ENCODE measurements around the gene DNTT.
A peak's percentile ranks its signal among the peaks of the same experiment; 100 is the strongest.

The DNTT gene

DNA sequence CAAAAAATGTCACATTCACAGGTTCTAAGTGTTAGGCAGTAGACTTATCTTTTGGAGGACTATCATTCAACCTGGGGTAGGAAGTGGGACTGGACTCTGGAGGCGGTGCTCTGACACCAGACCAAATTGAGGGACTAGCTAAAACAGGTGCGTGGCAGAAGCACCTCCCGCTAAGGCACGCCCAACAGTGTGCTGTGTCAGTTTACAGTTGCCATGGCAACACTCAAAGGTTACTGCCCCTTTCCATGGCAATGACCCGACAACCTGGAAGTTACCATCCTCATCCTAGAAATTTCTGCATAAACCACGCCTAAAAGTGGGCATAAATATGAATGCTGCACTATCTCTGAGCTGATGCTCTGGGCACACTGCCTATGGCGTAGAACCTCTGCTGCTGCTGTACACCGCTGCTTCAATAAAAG is 18.9 kb upstream of the DNTT start:
- ChIA-PET CTCF (interaction anchor here (0.8 kb wide), 1 partner anchor 57 kb away, joined by 3 read pairs; no protein-coding TSS in a partner anchor), POLR2A (no interaction called here)
- no peak for DNase-seq (ENCODE audit: extremely low spot score)
- TF ChIP-seq CTBP1 (IDR thresholded peaks at IDR 0.05; ENCODE audit: borderline replicate concordance): no peak
- no peak for TF ChIP-seq ELF4 (IDR thresholded peaks at IDR 0.05)
- TF ChIP-seq SUZ12 (IDR thresholded peaks at IDR 0.05): no peak
- no peak for TF ChIP-seq BHLHE40 (IDR thresholded peaks at IDR 0.05; ENCODE audit: borderline replicate concordance)
- TF ChIP-seq PKNOX1 (IDR thresholded peaks at IDR 0.05): no peak
- TF ChIP-seq NFRKB (IDR thresholded peaks at IDR 0.05): no peak
- no peak for TF ChIP-seq L3MBTL2 (conservative IDR thresholded peaks at IDR 0.05)
- no peak for TF ChIP-seq SP1 (IDR thresholded peaks at IDR 0.05)
- no peak for TF ChIP-seq TARDBP (IDR thresholded peaks at IDR 0.05)
- no peak for TF ChIP-seq ZNF384 (IDR thresholded peaks at IDR 0.05)
- no peak for TF ChIP-seq LEF1 (IDR thresholded peaks at IDR 0.05; ENCODE audit: borderline replicate concordance)
- TF ChIP-seq ARNT (IDR thresholded peaks at IDR 0.05): no peak
- TF ChIP-seq HDGF (IDR thresholded peaks at IDR 0.05; ENCODE audit: borderline replicate concordance): no peak
- TF ChIP-seq FOXA1 (IDR thresholded peaks at IDR 0.05): no peak
- TF ChIP-seq FOXK2 (IDR thresholded peaks at IDR 0.05): no peak
- TF ChIP-seq FOXM1 (IDR thresholded peaks at IDR 0.05; ENCODE audit: borderline replicate concordance): no peak

DNA sequence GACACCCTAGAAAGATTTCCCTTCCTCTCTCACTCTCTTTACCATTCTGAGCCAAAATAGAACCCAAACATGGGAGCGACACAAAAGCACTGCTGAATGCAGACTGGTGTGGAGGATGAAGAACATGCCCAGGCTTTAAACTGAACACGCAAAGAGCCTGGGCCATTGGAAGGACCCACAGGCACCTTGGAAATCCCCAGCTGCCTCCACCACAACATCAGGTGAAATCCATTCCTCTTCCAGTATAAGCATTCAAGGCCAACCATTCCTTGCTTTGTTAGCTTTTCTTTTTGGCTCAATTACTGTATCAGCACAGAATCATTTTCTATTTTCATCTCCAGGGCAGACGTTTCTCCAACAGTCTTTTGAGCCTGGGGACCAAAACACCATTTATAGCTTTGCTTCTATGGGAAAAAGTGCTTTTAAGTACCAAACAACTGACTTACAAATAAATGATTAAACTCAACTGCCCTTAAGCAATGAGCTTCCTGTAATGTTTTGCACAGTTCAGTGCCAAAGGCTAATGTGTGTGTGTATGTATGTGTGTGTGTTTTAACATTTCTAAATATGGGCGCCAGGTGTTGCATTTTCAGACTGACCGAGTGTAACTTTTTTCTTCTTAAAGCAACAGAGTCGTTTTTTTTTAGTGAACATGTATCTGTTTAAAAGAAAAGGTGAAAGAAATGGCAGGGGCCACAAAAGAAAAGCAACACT is 16.7 kb upstream of the DNTT start:
- no peak for TF ChIP-seq TARDBP (IDR thresholded peaks at IDR 0.05)
- TF ChIP-seq FOXK2 (IDR thresholded peaks at IDR 0.05): no peak
- TF ChIP-seq BHLHE40 (IDR thresholded peaks at IDR 0.05; ENCODE audit: borderline replicate concordance): no peak
- no peak for TF ChIP-seq ARNT (IDR thresholded peaks at IDR 0.05)
- no peak for TF ChIP-seq HDGF (IDR thresholded peaks at IDR 0.05; ENCODE audit: borderline replicate concordance)
- TF ChIP-seq PKNOX1 (IDR thresholded peaks at IDR 0.05): no peak
- no peak for TF ChIP-seq L3MBTL2 (conservative IDR thresholded peaks at IDR 0.05)
- peak; percentile 50 for TF ChIP-seq ZNF384 (IDR thresholded peaks at IDR 0.05)
- no peak for DNase-seq (ENCODE audit: extremely low spot score)
- CTCF ChIA-PET: interaction anchor here (1.6 kb wide), 1 partner anchor 58 kb away, joined by 13 read pairs; no protein-coding TSS in a partner anchor

DNA sequence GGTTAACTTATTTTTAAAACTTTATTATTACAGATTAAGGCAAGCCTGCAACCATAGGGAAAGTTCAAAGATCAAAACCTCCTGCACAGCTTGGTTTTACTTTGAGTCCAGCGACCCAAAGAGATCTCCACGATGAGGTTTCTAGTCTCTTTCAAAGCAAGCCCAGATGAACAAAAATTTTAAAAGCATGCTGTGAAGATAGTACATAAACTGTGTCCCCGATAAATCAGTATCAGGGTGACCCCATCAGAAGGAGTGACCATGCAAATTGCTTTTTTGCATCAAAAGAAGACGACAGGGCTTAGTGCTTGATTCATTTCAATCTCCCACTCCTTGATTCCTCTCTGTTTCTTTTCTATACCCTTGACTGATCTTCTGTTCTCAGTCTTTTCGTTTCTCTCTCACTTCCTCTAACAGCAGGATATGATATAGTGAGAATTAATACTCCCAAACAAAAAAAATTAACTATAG is 16.0 kb upstream of the DNTT start:
- POLR2A ChIA-PET: no interaction called here
- TF ChIP-seq PKNOX1 (IDR thresholded peaks at IDR 0.05): no peak
- no peak for TF ChIP-seq ELF4 (IDR thresholded peaks at IDR 0.05)
- TF ChIP-seq NFRKB (IDR thresholded peaks at IDR 0.05): no peak
- CTCF ChIA-PET: no interaction called here
- no peak for DNase-seq (ENCODE audit: extremely low spot score)

More for the DNA sequence above, 16.7 kb upstream of the DNTT start:
- POLR2A ChIA-PET: no interaction called here

DNA sequence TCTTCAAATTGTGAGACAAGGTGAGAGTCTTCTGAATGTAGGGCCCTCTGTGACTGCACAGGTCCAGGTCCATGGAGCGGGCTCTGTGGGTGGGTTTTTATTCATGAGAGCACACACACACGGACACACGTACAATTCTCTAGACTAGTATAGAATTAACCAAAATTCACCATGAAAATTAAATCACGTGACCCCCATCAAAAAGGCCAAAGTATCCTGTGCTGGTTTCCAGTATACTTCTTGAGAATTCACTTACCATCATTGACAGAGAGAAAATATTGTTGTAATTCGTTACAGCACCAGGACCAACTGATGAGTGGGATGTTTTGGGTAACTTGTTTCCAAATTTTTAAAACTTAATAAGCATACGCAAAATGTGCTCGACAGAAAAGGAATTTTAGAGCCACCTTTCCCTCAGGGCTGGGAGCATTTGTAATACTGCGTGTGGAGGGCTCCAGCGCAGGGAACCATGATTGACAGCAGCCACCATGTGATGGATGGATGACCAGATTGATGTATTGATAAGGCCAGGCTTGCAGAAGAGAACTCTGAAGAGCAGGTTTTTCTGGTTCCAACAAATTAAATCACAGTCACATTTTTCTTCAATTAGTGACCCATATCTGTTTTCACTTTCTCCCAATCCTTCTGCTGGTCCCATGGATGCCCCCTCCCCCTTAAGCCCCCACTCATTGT is 14.9 kb upstream of the DNTT start:
- CTCF ChIA-PET: no interaction called here
- TF ChIP-seq SUZ12 (IDR thresholded peaks at IDR 0.05) (no peak), ZNF384 (IDR thresholded peaks at IDR 0.05) (no peak), PKNOX1 (IDR thresholded peaks at IDR 0.05) (0 out of 2 replicates have a peak, but pooled peaks have one; percentile 21)
- no peak for DNase-seq (ENCODE audit: extremely low spot score)
- POLR2A ChIA-PET: no interaction called here

DNA sequence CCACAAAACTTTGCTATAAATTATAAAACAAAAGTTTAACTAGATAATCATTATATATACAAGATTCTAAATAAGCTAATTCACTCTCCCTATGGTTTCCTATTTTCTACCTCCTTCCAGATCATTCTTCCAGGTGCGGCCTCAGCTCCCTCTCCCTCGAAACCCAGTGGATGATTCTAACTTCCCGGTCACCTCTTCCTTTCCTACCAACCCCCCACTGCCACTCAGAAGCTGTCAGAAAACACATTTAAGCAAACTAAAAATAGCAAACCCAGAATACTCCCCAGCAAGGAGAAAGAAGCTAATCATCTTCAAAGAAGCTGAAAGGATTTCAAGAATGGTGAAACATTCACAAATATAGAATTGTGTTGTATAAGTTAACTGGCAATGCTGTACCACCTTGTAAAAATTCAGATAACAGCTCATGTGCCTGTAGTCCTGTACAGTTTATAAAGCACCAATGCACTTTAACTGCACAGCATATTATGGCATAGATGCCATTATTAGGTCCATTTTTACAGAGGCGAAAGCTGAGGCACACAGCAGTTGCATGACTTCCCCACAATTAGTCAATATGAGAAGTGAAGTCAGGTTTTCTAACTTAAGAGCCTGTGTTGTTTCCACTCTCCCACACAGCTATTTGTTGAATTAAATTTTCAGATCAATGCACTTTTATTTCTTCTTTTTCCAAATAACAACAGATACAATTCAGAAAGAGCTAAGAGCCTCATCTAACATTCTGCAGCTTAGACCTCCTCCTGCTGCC is 13.7 kb upstream of the DNTT start:
- CTCF ChIA-PET: interaction anchor here (6.6 kb wide), 1 partner anchor 61 kb away, joined by 62 read pairs; no protein-coding TSS in a partner anchor
- POLR2A ChIA-PET: interaction anchor here (0.9 kb wide), 1 partner anchor 201 kb away, joined by 4 read pairs; no protein-coding TSS in a partner anchor
- no peak for TF ChIP-seq SUZ12 (IDR thresholded peaks at IDR 0.05)
- DNase-seq (ENCODE audit: extremely low spot score): no peak

All from HEK293T (cell line).